Measurements from ENCODE around the gene PIP4K2B. TPM values are rescaled to one million over a fixed set of nuclear protein-coding genes. Genes with fewer than 3 reads are reported as not detected.
A peak's percentile ranks its signal among the peaks of the same experiment; 100 is the strongest.

Gene PIP4K2B
- total and polyA plus RNA-seq, 9 of the 15 experiments (the other 6 are each of a cell fraction or from before 2014, with no cell fraction given): 3.7 to 29.9 (median 23.0) TPM

DNA sequence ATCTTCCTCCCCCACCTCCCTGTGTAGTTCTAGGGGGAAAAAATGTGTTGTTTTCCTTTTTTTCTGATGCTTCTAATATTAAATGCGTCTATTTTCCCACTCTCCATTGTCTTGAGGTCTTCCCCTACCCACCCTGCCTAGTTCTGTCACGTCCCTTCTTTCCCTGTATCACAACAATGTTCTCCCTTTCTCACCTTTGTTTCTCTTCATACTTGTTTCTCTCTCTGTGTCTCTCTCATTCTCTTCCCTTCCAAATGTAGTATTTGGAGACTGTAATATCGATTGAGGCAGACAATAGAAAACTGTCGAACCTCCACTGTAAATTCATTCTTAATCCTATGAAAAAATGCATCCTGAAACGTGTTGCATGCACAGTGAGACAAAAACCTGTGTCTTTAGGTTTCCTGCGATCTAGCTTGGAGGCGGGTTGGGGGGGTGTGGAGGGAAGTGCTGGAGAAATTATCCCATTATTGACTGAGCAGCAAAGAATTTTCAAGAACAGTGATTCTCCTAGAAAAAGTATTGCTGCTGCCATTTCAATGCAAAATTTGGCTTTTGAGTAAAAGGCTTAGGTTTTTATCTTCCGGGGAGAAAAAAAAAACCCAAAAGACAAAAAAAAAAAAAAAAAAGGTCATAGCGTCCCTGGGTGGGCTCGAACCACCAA is 48.1 kb downstream of the PIP4K2B start (continued):
- TF ChIP-seq, protein P1, sequence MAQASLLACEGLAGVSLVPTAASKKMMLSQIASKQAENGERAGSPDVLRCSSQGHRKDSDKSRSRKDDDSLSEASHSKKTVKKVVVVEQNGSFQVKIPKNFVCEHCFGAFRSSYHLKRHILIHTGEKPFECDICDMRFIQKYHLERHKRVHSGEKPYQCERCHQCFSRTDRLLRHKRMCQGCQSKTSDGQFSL (CRISPR knock-in tag; IDR thresholded peaks at IDR 0.05): 0 out of 2 replicates have a peak, but pooled peaks have one; percentile 56
- TF ChIP-seq, protein P1 (tag; IDR thresholded peaks at IDR 0.05): peak in 1 of 2 experiments; percentile 79; a peak in 2 of 4 replicates
- TF ChIP-seq TBP (optimal IDR thresholded peaks at IDR 0.05; ENCODE audit: low read depth, low read length): no peak
- TF ChIP-seq HCFC1 (IDR thresholded peaks at IDR 0.05; ENCODE audit: low read depth, low read length): no peak
- TF ChIP-seq NR2C2 (CRISPR knock-in tag; IDR thresholded peaks at IDR 0.05): no peak
- no peak for TF ChIP-seq NR2C2 (tag; IDR thresholded peaks at IDR 0.05)
- no peak for TF ChIP-seq ZBTB7A (IDR thresholded peaks at IDR 0.05; ENCODE audit: borderline replicate concordance, control insufficient read depth, low read depth, low read length)
- 0 out of 2 replicates have a peak, but pooled peaks have one; percentile 14 for TF ChIP-seq NCOA6 (IDR thresholded peaks at IDR 0.05)
- TF ChIP-seq FOXK1 (CRISPR knock-in tag; IDR thresholded peaks at IDR 0.05; ENCODE audit: borderline replicate concordance): no peak
- TF ChIP-seq SREBF1 (IDR thresholded peaks at IDR 0.05; ENCODE audit: borderline replicate concordance, low read depth, low read length): no peak
- TF ChIP-seq, protein P2, sequence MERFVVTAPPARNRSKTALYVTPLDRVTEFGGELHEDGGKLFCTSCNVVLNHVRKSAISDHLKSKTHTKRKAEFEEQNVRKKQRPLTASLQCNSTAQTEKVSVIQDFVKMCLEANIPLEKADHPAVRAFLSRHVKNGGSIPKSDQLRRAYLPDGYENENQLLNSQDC (CRISPR knock-in tag; IDR thresholded peaks at IDR 0.05): no peak
- no peak for TF ChIP-seq FOXA1 (IDR thresholded peaks at IDR 0.05; ENCODE audit: borderline replicate concordance)
- TF ChIP-seq SIN3B (IDR thresholded peaks at IDR 0.05; ENCODE audit: low read depth): no peak
- no peak for TF ChIP-seq ARNT (IDR thresholded peaks at IDR 0.05)
- TF ChIP-seq U2AF2 (optimal IDR thresholded peaks at IDR 0.05; ENCODE audit: low read depth, low read length): no peak
- TF ChIP-seq, protein P3, sequence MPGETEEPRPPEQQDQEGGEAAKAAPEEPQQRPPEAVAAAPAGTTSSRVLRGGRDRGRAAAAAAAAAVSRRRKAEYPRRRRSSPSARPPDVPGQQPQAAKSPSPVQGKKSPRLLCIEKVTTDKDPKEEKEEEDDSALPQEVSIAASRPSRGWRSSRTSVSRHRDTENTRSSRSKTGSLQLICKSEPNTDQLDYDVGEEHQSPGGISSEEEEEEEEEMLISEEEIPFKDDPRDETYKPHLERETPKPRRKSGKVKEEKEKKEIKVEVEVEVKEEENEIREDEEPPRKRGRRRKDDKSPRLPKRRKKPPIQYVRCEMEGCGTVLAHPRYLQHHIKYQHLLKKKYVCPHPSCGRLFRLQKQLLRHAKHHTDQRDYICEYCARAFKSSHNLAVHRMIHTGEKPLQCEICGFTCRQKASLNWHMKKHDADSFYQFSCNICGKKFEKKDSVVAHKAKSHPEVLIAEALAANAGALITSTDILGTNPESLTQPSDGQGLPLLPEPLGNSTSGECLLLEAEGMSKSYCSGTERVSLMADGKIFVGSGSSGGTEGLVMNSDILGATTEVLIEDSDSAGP (CRISPR knock-in tag; IDR thresholded peaks at IDR 0.05): no peak
- no peak for TF ChIP-seq CCAR2 (IDR thresholded peaks at IDR 0.05; ENCODE audit: low read depth, low read length)
- no peak for TF ChIP-seq NR3C1 (CRISPR knock-in tag; IDR thresholded peaks at IDR 0.05)
- no peak for TF ChIP-seq XRCC4 (IDR thresholded peaks at IDR 0.05; ENCODE audit: extremely low read depth, insufficient read depth, insufficient read length)
- TF ChIP-seq C11orf30 (IDR thresholded peaks at IDR 0.05; ENCODE audit: low read depth): no peak
- TF ChIP-seq RBM34 (IDR thresholded peaks at IDR 0.05; ENCODE audit: borderline replicate concordance, insufficient read depth, low read length): no peak
- no peak for TF ChIP-seq ZC3H4 (CRISPR knock-in tag; IDR thresholded peaks at IDR 0.05; ENCODE audit: borderline replicate concordance)
- TF ChIP-seq, protein P4, sequence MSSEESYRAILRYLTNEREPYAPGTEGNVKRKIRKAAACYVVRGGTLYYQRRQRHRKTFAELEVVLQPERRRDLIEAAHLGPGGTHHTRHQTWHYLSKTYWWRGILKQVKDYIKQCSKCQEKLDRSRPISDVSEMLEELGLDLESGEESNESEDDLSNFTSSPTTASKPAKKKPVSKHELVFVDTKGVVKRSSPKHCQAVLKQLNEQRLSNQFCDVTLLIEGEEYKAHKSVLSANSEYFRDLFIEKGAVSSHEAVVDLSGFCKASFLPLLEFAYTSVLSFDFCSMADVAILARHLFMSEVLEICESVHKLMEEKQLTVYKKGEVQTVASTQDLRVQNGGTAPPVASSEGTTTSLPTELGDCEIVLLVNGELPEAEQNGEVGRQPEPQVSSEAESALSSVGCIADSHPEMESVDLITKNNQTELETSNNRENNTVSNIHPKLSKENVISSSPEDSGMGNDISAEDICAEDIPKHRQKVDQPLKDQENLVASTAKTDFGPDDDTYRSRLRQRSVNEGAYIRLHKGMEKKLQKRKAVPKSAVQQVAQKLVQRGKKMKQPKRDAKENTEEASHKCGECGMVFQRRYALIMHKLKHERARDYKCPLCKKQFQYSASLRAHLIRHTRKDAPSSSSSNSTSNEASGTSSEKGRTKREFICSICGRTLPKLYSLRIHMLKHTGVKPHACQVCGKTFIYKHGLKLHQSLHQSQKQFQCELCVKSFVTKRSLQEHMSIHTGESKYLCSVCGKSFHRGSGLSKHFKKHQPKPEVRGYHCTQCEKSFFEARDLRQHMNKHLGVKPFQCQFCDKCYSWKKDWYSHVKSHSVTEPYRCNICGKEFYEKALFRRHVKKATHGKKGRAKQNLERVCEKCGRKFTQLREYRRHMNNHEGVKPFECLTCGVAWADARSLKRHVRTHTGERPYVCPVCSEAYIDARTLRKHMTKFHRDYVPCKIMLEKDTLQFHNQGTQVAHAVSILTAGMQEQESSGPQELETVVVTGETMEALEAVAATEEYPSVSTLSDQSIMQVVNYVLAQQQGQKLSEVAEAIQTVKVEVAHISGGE (CRISPR knock-in tag; IDR thresholded peaks at IDR 0.05): no peak
